ENCODE results near the gene ARHGEF28. TPM values are rescaled to one million over a fixed set of nuclear protein-coding genes. Genes with fewer than 3 reads are reported as not detected.

The ARHGEF28 gene
- total RNA-seq, 4 donors from 2014 or later = 12.7 to 31.2 (median 19.2) TPM

GRCh38 chr5:73716284-73716808, 90.3 kb downstream of the ARHGEF28 start:
- no peak overlapping the region for H3K27ac ChIP-seq (replicated peaks in 1 of 4)
- H3K4me3 ChIP-seq = no peak overlapping the region
- peaks cover 0 to 5% (median under 1%) of the 10 kb centered on the region in 4 donors for H3K4me1 ChIP-seq
- H3K27me3 ChIP-seq = no peaks in the 10 kb centered on the region
- no peak for TF ChIP-seq POLR2A (IDR thresholded peaks at IDR 0.05; ENCODE audit: low read depth)
- no peak for TF ChIP-seq EP300 (IDR thresholded peaks at IDR 0.05)
- no peak for TF ChIP-seq POLR2AphosphoS5 (IDR thresholded peaks at IDR 0.05)
- TF ChIP-seq, protein P1, sequence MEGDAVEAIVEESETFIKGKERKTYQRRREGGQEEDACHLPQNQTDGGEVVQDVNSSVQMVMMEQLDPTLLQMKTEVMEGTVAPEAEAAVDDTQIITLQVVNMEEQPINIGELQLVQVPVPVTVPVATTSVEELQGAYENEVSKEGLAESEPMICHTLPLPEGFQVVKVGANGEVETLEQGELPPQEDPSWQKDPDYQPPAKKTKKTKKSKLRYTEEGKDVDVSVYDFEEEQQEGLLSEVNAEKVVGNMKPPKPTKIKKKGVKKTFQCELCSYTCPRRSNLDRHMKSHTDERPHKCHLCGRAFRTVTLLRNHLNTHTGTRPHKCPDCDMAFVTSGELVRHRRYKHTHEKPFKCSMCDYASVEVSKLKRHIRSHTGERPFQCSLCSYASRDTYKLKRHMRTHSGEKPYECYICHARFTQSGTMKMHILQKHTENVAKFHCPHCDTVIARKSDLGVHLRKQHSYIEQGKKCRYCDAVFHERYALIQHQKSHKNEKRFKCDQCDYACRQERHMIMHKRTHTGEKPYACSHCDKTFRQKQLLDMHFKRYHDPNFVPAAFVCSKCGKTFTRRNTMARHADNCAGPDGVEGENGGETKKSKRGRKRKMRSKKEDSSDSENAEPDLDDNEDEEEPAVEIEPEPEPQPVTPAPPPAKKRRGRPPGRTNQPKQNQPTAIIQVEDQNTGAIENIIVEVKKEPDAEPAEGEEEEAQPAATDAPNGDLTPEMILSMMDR (IDR thresholded peaks at IDR 0.05) = no peak
- H3K36me3 ChIP-seq = no peaks in the 10 kb centered on the region
- no peak for DNase-seq (ENCODE audit: extremely low spot score)
- H3K9me3 ChIP-seq = no peaks in the 10 kb centered on the region
- intact Hi-C loops (cut with DNase I) = no loop called here
- 88% methylated on average over 3 of the region's 3 CpGs for WGBS

DNA sequence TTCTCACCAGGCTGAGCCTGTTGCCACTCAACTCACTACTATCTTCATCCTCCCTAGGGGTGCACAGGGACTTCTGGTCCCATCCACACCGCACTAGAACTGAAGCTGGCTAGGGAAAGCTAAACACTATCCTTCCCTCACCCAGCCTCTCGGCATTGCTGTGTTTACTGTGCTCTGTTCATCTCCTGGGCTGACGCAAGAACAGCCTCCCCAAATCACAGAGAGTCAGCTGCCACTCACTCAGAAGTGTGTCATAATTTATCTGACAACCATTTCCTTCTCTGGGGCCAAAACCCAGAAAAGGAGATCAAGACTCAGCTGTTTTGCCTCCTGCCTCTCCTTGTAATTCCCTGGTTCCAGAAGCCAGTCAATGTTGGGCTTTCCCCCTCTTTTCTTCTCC, 92.8 kb downstream of the ARHGEF28 start:
- Histone ChIP-seq H3K9me3 (no peaks in the 10 kb centered on the region), H3K27ac (replicated peaks in 1 of 4) (no peak overlapping the region), H3K4me3 (no peak overlapping the region), H3K27me3 (no peaks in the 10 kb centered on the region), H3K4me1 (peaks cover 0 to 22% (median 15%) of the 10 kb centered on the region in 4 donors), H3K36me3 (no peaks in the 10 kb centered on the region)
- DNase-seq (ENCODE audit: extremely low spot score) = no peak
- WGBS = 96% methylated on average over 3 of the region's 3 CpGs
- TF ChIP-seq, protein P1 (IDR thresholded peaks at IDR 0.05) = no peak
- TF ChIP-seq EP300 (IDR thresholded peaks at IDR 0.05) (no peak), POLR2AphosphoS5 (IDR thresholded peaks at IDR 0.05) (no peak), POLR2A (IDR thresholded peaks at IDR 0.05; ENCODE audit: low read depth) (no peak)
- intact Hi-C loops (cut with DNase I) = no loop called here

DNA sequence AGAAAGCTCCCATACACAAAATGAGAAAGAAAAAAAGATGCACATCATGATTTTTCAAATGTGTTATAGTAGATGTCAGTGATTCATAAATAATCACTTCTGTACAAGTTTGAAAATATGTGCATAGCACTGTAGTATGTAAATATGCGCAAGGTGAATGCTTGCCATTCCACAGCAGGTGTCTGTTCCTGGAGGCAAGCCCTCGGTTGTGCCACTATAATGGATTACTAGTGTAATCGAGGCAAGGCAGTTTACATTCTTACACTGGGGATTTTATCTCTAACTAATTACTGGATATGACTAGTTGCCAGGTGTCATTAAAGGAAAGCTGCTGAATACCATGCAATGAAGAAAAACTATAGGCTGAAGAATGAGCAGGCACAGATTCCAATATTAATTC, 93.6 kb downstream of the ARHGEF28 start:
- WGBS = 55% methylated on average over 3 of the region's 3 CpGs
- intact Hi-C loops (cut with DNase I) = no loop called here
- Histone ChIP-seq H3K4me1 (peaks cover 0 to 22% (median 15%) of the 10 kb centered on the region in 4 donors), H3K4me3 (no peak overlapping the region), H3K36me3 (no peaks in the 10 kb centered on the region), H3K27me3 (no peaks in the 10 kb centered on the region), H3K9me3 (no peaks in the 10 kb centered on the region), H3K27ac (replicated peaks in 1 of 4) (no peak overlapping the region)
- no peak for DNase-seq (ENCODE audit: extremely low spot score)
- TF ChIP-seq POLR2AphosphoS5 (IDR thresholded peaks at IDR 0.05) = no peak

GRCh38 chr5:73722231-73722630, 96.2 kb downstream of the ARHGEF28 start:
- TF ChIP-seq POLR2A (IDR thresholded peaks at IDR 0.05; ENCODE audit: low read depth) (no peak), POLR2AphosphoS5 (IDR thresholded peaks at IDR 0.05) (no peak), EP300 (IDR thresholded peaks at IDR 0.05) (no peak)
- TF ChIP-seq, protein P1 (IDR thresholded peaks at IDR 0.05) = no peak
- DNase-seq (ENCODE audit: extremely low spot score) = no peak
- H3K27me3 ChIP-seq = no peaks in the 10 kb centered on the region
- H3K36me3 ChIP-seq = no peaks in the 10 kb centered on the region
- intact Hi-C loops (cut with DNase I) = no loop called here
- peaks cover 5 to 42% (median 31%) of the 10 kb centered on the region in 4 donors for H3K4me1 ChIP-seq
- H3K4me3 ChIP-seq = no peak overlapping the region
- WGBS = 32% methylated on average over 1 of the region's 1 CpG
- no peaks in the 10 kb centered on the region for H3K9me3 ChIP-seq
- peak overlapping the region in 2 of 4 donors; percentile 10 to 49 for H3K27ac ChIP-seq (replicated peaks in 1 of 4)

- Histone ChIP-seq H3K4me3 (peak overlapping the region in 1 of 4 donors; percentile 15), H3K9me3 (no peaks in the 10 kb centered on the region), H3K27me3 (no peaks in the 10 kb centered on the region), H3K4me1 (peaks cover 11 to 65% (median 54%) of the 10 kb centered on the region in 4 donors), H3K27ac (replicated peaks in 1 of 4) (peak overlapping the region; percentile 20 to 75 (median 67)), H3K36me3 (no peaks in the 10 kb centered on the region)
- intact Hi-C loops (cut with DNase I) = no loop called here
- TF ChIP-seq POLR2AphosphoS5 (IDR thresholded peaks at IDR 0.05) (no peak), POLR2A (IDR thresholded peaks at IDR 0.05; ENCODE audit: low read depth) (no peak), EP300 (IDR thresholded peaks at IDR 0.05) (no peak)
- TF ChIP-seq, protein P1 (IDR thresholded peaks at IDR 0.05) = no peak
- DNase-seq (ENCODE audit: extremely low spot score) = no peak
Measured at GRCh38 chr5:73726071-73726470, 100.1 kb downstream of the ARHGEF28 start.
